SK-N-SH treated with all-trans-retinoic acid at 6 μM for 48 hours (cell line): ENCODE results near the gene ARID5B.

ENCODE experiments used
- ATAC-seq: fragments of 200-7000 bp; cut with Tn5 transposase; 3 replicates; pipeline ENCODE4 v1.9.1; 2020; ENCODE audit warnings: mild to moderate bottlenecking, moderate library complexity
- ARNTL ChIP-seq: fragments of 450-650 bp; formaldehyde crosslinking; IDR thresholded peaks from 2 replicates; pipeline ENCODE4 v1.5.0; 2020; ENCODE audit warnings: low read depth, mild to moderate bottlenecking, moderate library complexity, borderline replicate concordance
- BACH2 ChIP-seq: fragments of 250-450 bp; sonication (Bioruptor Pico); IDR thresholded peaks from 2 replicates; pipeline ENCODE4 v1.9.0; 2021; ENCODE audit warnings: mild to moderate bottlenecking, borderline replicate concordance
- CREB5 ChIP-seq: fragments of 250-450 bp; sonication (Bioruptor Pico); IDR thresholded peaks from 2 replicates; pipeline ENCODE4 v1.5.1; 2020; ENCODE audit warnings: low read depth, mild to moderate bottlenecking, moderate library complexity
- CSDC2 ChIP-seq: fragments of 250-450 bp; sonication (Bioruptor Pico); IDR thresholded peaks from 2 replicates; pipeline ENCODE4 v1.5.0; 2020; ENCODE audit warnings: mild to moderate bottlenecking, moderate library complexity
- CSRNP3 ChIP-seq: fragments of 250-450 bp; sonication (Bioruptor Pico); IDR thresholded peaks from 2 replicates; pipeline ENCODE4 v1.5.1; 2021; ENCODE audit warnings: mild to moderate bottlenecking, moderate library complexity
- ESRRG ChIP-seq: fragments of 250-450 bp; sonication (Bioruptor Pico); IDR thresholded peaks from 2 replicates; pipeline ENCODE4 v1.6.1; 2021; ENCODE audit warnings: mild to moderate bottlenecking
- GLIS3 ChIP-seq: fragments of 250-450 bp; sonication (Bioruptor Pico); IDR thresholded peaks from 2 replicates; pipeline ENCODE4 v1.5.0; 2020; ENCODE audit warnings: mild to moderate bottlenecking, moderate library complexity
- ISL1 ChIP-seq: fragments of 250-450 bp; sonication (Bioruptor Pico); IDR thresholded peaks from 2 replicates; pipeline ENCODE4 v2.1.2; 2022; ENCODE audit warnings: mild to moderate bottlenecking, moderate library complexity
- OSR1 ChIP-seq: fragments of 250-450 bp; sonication (Bioruptor Pico); IDR thresholded peaks from 2 replicates; pipeline ENCODE4 v1.8.0; 2022; ENCODE audit warnings: moderate library complexity, mild to moderate bottlenecking, inconsistent platforms
- PATZ1 ChIP-seq: fragments of 250-450 bp; sonication (Bioruptor Pico); IDR thresholded peaks from 2 replicates; pipeline ENCODE4 v1.8.0; 2020; ENCODE audit warnings: mild to moderate bottlenecking, moderate library complexity, borderline replicate concordance
- POU6F1 ChIP-seq: fragments of 250-450 bp; sonication (Bioruptor Pico); IDR thresholded peaks from 2 replicates; pipeline ENCODE4 v1.8.0; 2021; ENCODE audit warnings: low read depth, mild to moderate bottlenecking, moderate library complexity, borderline replicate concordance
- PPARA ChIP-seq: fragments of 250-450 bp; sonication (Bioruptor Pico); IDR thresholded peaks from 2 replicates; pipeline ENCODE4 v1.5.0; 2020; ENCODE audit warnings: mild to moderate bottlenecking, borderline replicate concordance
- SNAI2 ChIP-seq: fragments of 250-450 bp; sonication (Bioruptor Pico); IDR thresholded peaks from 2 replicates; pipeline ENCODE4 v1.5.0; 2020; ENCODE audit warnings: mild to moderate bottlenecking, moderate library complexity
- TCF4 ChIP-seq: fragments of 250-450 bp; sonication (Bioruptor Pico); IDR thresholded peaks from 2 replicates; pipeline ENCODE4 v1.8.0; 2021; ENCODE audit warnings: mild to moderate bottlenecking, moderate library complexity, borderline replicate concordance
- TOX ChIP-seq: fragments of 250-450 bp; sonication (Bioruptor Pico); IDR thresholded peaks from 2 replicates; pipeline ENCODE4 v1.8.0; 2021; ENCODE audit warnings: mild to moderate bottlenecking, moderate library complexity, borderline replicate concordance
- TSHZ2 ChIP-seq: fragments of 250-450 bp; sonication (Bioruptor Pico); IDR thresholded peaks from 2 replicates; pipeline ENCODE4 v1.5.0; 2020; ENCODE audit warnings: mild to moderate bottlenecking, moderate library complexity
- ZC3H10 ChIP-seq: fragments of 250-450 bp; sonication (Bioruptor Pico); IDR thresholded peaks from 2 replicates; pipeline ENCODE4 v1.5.1; 2021; ENCODE audit warnings: mild to moderate bottlenecking, moderate library complexity
- ZFP3 ChIP-seq: fragments of 250-450 bp; sonication (Bioruptor Pico); IDR thresholded peaks from 2 replicates; pipeline ENCODE4 v1.5.0; 2020; ENCODE audit warnings: mild to moderate bottlenecking, moderate library complexity
- ZFP30 ChIP-seq: fragments of 450-650 bp; formaldehyde crosslinking; IDR thresholded peaks from 2 replicates; pipeline ENCODE4 v1.5.0; 2022; ENCODE audit warnings: mild to moderate bottlenecking, moderate library complexity
- ZNF565 ChIP-seq: fragments of 450-650 bp; formaldehyde crosslinking; conservative IDR thresholded peaks from 2 replicates; pipeline ENCODE4 v1.5.0; 2020; ENCODE audit warnings: low read depth, mild to moderate bottlenecking, moderate library complexity
- ZNF70 ChIP-seq: fragments of 450-650 bp; formaldehyde crosslinking; IDR thresholded peaks from 2 replicates; pipeline ENCODE4 v1.5.0; 2020; ENCODE audit warnings: mild to moderate bottlenecking, moderate library complexity

ARID5B gene

GRCh38 chr10:62011558-62011957, 110.1 kb downstream of the ARID5B start:
- TF ChIP-seq OSR1 (CRISPR knock-in tag): no peak
- no peak for TF ChIP-seq GLIS3
- TF ChIP-seq BACH2 (CRISPR knock-in tag): no peak
- TF ChIP-seq ZFP30 (CRISPR knock-in tag): no peak
- no peak for TF ChIP-seq CSRNP3 (CRISPR knock-in tag)
- no peak for TF ChIP-seq ZNF70
- ATAC-seq: no peak

GRCh38 chr10:62012318-62012717, 110.8 kb downstream of the ARID5B start:
- no peak for ATAC-seq
- TF ChIP-seq SNAI2 (no peak), ISL1 (CRISPR knock-in tag) (no peak), CSDC2 (no peak), PPARA (no peak), ZNF70 (no peak), ESRRG (CRISPR knock-in tag) (no peak), ZNF565 (CRISPR knock-in tag) (no peak), CREB5 (no peak), TOX (CRISPR knock-in tag) (no peak), ZFP30 (CRISPR knock-in tag) (no peak), POU6F1 (CRISPR knock-in tag) (no peak), CSRNP3 (CRISPR knock-in tag) (no peak), ARNTL (CRISPR knock-in tag) (no peak), GLIS3 (no peak), ZC3H10 (no peak), ZFP3 (CRISPR knock-in tag) (no peak), TSHZ2 (CRISPR knock-in tag) (no peak), BACH2 (CRISPR knock-in tag) (no peak), PATZ1 (no peak)

GRCh38 chr10:62014510-62014909, 113.0 kb downstream of the ARID5B start:
- TF ChIP-seq OSR1 (CRISPR knock-in tag) (no peak), ZFP3 (CRISPR knock-in tag) (no peak), ISL1 (CRISPR knock-in tag) (no peak), ARNTL (CRISPR knock-in tag) (no peak), ESRRG (CRISPR knock-in tag) (no peak), CREB5 (no peak), TSHZ2 (CRISPR knock-in tag) (no peak), TCF4 (no peak)
- ATAC-seq: no peak
